GM12865 (cell line): ENCODE results near the gene KCNK7.

Experiments
- DNase-seq: peaks from one replicate; pipeline ENCODE4 v3.0.0; 2010; ENCODE audit warnings: low read depth
- H3K4me3 ChIP-seq: 2 replicates; pipeline ENCODE4 v1.5.1; 2011; ENCODE audit warnings: mild to moderate bottlenecking, low read depth, low read length, control low read depth
- TF ChIP-seq, protein P1 (sequence below): IDR thresholded peaks from 2 replicates; pipeline ENCODE4 v1.5.1; 2011; ENCODE audit warnings: low read length, control low read depth, low read depth, inconsistent platforms; ENCODE audit not compliant: insufficient read depth; ENCODE audit errors: missing control alignments

KCNK7 gene

DNA sequence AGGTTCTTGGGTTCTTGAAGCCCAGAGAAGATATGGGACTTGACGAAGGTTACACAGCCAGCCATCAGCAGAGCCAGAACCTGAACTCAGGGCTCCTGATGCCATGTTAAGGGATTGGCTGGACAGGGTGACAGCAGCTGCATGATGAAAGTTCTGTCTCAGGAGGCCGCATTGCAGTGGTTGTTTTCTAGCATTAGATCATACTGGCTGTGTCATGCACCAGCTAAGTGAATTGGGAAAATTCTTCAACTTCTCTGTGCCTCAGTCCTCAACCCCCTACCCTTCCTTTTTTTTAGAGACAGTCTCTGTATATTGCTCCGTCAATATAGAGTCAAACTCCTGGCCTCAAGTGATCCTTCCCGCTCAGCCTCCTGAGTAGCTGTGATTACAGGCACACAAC, 32.0 kb downstream of the KCNK7 start:
- DNase-seq, result no peak
- TF ChIP-seq, protein P1, sequence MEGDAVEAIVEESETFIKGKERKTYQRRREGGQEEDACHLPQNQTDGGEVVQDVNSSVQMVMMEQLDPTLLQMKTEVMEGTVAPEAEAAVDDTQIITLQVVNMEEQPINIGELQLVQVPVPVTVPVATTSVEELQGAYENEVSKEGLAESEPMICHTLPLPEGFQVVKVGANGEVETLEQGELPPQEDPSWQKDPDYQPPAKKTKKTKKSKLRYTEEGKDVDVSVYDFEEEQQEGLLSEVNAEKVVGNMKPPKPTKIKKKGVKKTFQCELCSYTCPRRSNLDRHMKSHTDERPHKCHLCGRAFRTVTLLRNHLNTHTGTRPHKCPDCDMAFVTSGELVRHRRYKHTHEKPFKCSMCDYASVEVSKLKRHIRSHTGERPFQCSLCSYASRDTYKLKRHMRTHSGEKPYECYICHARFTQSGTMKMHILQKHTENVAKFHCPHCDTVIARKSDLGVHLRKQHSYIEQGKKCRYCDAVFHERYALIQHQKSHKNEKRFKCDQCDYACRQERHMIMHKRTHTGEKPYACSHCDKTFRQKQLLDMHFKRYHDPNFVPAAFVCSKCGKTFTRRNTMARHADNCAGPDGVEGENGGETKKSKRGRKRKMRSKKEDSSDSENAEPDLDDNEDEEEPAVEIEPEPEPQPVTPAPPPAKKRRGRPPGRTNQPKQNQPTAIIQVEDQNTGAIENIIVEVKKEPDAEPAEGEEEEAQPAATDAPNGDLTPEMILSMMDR, result no peak
- H3K4me3 ChIP-seq, result no peak overlapping the region

DNA sequence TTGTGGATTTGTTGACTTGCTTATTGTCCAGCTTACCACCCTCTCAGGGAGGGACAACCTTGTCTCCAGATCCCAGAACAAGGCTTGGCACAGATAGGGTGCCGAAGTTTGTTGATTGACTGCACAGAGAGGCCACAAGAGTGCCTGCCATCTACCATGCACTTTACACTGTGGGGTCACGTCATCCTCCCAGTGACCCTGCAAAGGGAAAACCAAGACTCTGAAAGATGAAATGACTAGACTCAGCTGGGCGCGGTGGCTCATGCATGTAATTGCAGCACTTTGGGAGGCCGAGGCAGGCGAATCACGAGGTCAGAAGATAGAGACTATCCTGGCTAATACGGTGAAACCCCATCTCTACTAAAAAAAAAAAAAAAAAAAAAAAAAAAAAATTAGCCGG, 32.8 kb downstream of the KCNK7 start:
- DNase-seq, result no peak
- TF ChIP-seq, protein P1, result no peak
- H3K4me3 ChIP-seq, result no peak overlapping the region

DNA sequence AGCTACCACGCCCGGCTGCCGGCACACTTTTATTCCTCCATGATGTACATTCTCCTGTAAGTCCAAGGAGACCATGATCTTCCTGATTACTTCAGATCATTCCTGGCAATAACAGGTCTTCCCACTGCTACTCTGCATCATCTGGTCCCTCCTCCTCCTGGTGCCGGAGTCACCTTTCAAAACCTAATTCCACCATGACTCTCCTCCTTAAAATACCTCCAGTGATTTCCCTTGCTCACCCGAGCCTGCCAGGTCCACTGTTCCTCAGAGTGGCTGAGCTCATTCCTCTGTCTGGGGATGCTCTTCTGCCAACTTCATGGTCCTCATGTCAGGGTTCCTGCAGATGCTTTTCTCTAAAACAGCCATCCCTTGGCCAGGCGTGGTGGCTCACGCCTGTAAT, 33.6 kb downstream of the KCNK7 start:
- DNase-seq, result no peak
- H3K4me3 ChIP-seq, result no peak overlapping the region
- TF ChIP-seq, protein P1, result no peak

DNA sequence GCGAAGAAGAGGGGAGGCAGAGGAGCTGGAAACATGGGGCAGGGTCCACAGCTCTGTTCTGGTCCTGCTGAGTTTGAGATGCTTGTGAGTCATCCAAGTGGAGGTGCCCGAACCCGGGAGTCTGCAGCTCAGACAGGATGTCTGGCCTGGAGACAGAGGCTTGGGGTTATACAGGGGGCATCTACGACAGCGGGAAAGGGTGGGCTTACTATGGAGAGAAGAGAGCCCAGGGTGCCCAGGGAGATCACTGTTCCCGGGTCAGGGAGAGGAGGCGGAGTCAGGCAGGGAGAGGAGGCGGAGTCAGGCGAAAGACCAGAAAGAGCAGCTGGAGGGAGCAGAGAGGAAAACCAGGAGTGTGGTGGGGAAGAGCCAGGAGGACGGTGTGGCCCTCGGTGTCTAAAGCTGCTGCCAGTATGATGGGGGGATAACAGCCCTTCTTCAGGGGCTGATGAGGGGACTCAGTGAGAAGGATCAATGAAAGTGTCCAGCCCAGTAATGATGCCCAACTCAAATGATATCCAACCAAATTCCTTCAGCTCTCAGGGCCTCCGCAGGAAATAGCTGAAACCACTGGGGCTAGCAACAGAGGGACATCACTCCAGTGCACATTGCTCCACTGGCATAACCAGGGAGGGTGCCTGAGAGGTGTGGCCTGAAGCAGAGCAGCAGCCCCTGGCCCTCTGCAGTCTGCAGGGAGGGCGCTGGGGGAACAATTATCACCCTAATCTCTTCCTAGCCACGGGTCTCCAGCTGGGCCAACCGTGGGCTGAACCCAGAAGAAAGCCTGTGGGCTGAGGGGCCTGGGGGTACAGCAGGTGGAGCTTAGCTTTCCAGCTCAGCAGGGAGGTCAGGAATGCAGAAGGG, 34.8 kb downstream of the KCNK7 start:
- no peak overlapping the region for H3K4me3 ChIP-seq
- TF ChIP-seq, protein P1, result no peak
- DNase-seq, result no peak

DNA sequence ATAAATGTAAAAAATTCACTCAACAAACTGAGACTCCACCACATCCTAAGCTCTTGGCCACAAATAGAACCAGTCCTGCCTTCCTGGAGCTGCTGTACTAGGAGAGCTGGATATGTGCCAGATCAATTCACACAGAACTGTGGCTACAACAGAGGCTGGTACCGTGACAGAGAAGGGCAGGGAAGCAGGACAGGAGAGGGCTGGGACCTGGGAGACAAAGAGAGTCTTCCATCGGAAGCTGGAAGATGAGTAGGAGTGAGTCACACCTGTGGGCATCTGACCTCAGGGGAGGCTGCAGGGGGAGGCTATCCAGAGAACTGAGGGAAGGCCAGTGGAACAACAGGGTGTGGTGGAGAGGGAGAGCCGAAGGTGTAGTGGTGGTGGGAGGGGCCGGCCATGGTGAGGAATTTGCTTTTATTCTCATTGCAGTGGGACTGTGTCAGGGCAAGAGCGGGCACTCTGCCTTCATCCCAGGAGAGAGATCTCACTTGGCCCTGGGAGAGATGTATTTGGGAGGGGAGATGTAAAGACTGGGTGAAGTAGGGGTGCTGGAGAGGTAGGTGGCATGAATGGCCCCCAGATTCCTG, 35.6 kb downstream of the KCNK7 start:
- TF ChIP-seq, protein P1, result no peak
- DNase-seq, result no peak
- no peak overlapping the region for H3K4me3 ChIP-seq

DNA sequence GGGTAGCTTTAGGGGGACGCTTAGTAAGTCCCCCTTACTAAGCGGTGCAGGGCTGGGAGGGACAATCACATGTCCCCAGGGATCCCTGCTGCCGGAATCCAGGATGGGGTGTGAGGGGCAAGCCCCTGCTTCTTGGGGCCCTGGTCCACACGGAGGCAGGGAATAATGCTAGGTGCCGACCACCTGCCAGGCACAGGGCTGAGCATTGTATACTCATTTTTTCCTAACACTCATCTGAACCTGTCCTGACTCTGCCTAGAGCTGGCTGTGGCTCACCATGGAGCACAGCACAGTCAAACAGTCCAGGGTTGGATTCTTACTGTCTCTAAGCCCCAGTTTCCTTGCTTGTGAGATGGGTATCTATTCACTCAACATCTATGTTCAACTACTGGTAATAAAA, 36.1 kb downstream of the KCNK7 start:
- no peak for DNase-seq
- TF ChIP-seq, protein P1, result no peak
- H3K4me3 ChIP-seq, result no peak overlapping the region

DNA sequence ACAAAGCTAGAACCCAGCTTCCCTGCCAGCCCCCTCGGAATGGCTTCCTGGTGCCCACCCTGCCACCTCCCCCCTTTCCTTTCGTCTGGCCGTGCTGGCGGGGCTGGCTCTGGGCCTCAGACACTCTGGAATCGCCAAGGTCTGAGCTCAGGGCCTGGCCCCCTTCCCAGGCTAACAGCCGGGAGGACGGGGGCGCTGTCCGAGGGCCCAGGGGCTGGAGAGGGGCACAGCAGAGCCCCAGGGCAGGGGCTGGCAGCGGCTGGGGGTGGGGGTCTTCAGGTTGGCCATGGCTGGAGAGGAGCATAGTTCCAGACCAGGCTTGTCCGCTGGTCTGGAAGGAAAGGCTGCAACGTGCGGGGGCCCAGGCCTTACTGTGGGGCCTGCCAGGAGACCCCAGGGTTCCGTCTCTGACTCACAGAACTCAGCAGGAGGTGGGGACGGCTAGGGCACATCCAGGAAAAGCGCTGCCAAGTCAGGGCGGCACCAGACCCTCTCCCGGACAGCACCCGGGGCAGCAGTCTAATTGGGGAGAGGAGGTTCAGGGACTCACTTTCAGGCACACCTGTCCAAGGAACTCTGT, 36.6 kb downstream of the KCNK7 start:
- no peak for DNase-seq
- H3K4me3 ChIP-seq, result no peak overlapping the region

More for the DNA sequence above, 36.6 kb downstream of the KCNK7 start:
- TF ChIP-seq, protein P1, result no peak
